GM18907 (cell line): ENCODE measurements around the gene CCSER2.
A peak's percentile ranks its signal among the peaks of the same experiment; 100 is the strongest.
"Not testable (repeated sequence)": the region's sequence is repeated elsewhere in the genome, so short reads cannot be mapped to it uniquely, and the experiment has no call there.

Experiments
- ATAC-seq: cut with Tn5 transposase; IDR thresholded peaks from one replicate; pipeline ENCODE4 v1.9.1; 2021; ENCODE audit warnings: mild to moderate bottlenecking, moderate library complexity; ENCODE audit not compliant: unreplicated experiment

CCSER2 gene

DNA sequence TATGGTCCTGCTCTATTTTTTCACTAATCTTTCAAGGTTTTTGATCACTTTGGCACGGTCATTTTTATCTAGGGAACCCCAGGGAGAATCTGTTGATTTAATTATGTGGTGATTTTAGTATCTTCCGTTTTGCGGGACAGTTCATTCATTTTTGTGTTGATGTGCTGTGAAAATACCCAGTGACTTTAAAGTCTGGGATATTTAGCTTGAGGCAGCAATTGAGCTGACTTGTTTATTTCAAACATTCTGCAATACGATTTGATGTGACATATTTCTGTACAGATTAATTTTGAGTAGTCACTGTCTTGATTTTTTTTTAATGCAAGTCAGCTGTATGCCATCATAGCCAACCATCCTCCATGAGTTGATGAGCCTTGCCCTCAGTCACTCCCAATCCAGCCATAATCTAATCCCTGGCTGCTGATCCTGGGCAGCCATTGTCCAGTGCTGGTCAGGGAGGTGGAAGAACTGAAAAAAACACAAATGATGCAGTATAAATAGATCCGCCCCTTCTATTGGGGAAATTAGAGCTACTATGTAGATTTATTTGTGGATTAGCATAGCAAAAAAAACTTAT lies 183.4 kb downstream of the CCSER2 start:
- no peak for ATAC-seq

DNA sequence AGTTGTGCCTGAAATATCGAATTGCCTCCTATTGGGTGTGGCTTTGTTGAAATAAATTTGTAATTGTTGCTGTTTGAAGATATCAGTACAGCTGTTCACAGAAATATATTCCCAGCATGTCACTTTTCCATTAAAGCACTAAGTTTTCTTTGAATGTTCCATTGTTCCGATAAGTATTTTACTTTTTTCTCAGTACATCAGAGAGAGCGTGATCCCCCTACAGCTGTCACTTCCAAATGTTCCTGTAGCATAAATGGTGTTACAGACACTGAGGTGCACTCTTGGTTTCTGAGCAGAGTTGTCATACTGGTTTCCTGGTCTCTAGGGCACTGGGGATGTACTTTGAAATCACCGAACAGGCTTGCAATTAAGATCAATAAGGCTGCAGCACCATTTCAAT lies 189.2 kb downstream of the CCSER2 start:
- ATAC-seq: no peak

- no peak for ATAC-seq
Measured at GRCh38 chr10:84519235-84519634, 190.8 kb downstream of the CCSER2 start.

DNA sequence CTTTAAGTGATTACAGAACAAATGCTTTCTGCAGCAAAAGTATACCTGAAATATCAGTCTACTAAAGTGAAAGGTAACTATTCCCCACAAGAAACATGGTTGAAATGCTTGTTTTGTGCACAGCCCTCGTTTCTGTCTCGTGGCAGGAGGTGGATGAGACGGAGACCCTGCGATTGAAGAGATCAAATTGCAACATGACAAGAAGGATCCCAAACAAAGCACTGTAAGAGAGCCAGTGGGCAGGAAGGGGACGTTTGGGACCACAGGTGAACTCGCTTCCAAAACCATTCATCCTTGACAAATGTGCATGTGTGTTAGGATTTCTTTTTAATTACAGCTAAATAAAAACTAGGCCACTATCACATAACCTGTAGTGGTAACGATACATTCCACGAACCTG lies 192.6 kb downstream of the CCSER2 start:
- ATAC-seq: no peak

DNA sequence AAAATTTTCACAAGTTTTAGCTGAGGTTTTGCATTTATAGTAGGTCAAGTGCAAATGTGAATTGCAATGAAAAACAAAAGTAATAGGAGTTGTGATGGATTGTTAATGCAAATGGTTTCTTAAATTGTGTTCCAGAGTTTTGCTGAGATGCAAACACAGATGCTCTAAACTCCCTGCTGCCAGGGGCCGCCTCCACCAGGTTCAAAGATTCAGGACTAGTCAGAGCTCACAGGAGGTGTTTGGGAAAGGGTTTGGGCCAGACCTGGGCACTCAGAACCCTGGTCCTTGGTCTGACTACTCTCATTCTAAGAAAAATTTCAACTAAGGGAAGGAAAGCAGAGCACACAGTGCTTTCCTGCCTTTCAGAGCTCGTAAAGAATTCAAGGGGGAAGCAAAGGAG lies 193.1 kb downstream of the CCSER2 start:
- ATAC-seq: no peak

- no peak for ATAC-seq
Measured at GRCh38 chr10:84522612-84523462, 194.4 kb downstream of the CCSER2 start.

DNA sequence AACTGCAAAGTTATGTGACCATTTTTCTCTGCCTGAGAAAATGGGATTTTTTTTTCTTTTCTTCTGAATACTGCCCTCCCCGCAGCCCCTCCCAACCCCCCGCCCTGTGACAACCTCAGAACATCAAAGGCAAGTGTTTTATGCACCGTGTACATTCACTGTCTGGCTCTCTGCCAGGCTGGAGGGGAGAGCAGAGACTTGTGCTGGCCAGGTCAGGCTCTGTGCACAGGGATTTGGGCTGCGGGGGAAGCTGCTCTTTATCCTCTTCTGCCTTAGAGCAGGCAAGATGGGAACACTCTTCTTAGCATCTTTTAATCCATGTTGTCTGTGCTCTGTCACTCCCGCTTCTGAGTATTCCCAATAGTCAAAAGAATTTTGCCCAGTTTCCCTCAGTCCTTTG lies 195.1 kb downstream of the CCSER2 start:
- no peak for ATAC-seq

- ATAC-seq: no peak
Measured at GRCh38 chr10:84524435-84524834, 196.0 kb downstream of the CCSER2 start.

DNA sequence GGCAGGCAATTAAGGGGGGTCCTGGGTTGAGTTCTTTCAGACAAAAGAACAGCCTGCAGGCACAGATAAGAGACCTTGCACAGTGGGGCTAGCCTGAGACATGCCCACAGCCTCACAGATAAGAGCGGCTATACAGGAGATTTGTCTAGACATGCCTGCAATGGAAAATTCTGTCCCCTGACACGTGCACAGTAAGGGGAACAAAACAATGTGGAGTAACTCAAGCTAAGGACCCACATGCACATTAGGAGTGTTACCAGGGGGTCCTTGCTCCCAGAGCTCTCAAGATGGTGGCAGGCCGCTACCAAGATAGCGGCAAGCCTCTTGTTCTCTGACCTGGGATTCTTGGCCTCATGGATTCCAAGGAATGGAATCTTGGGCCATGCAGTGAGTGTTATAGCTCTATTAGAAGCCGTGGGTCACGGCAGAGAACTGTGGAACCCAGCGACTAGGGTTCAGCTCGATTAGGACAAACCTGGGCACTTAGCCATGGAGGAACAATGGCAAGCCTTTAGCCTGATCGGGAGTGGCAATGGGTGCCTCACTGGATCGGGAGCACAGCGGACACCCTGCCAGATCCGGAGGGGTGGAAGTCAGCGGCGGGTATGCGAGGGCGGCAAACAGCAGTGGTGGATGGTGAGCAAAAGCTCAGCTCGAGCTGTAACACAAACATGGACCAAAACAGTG lies 196.9 kb downstream of the CCSER2 start:
- ATAC-seq: no peak

GRCh38 chr10:84525807-84526182 lies 197.4 kb downstream of the CCSER2 start:
- not testable (repeated sequence) for ATAC-seq

- not testable (repeated sequence) for ATAC-seq
Measured at GRCh38 chr10:84527386-84527785, 199.0 kb downstream of the CCSER2 start.

- not testable (repeated sequence) for ATAC-seq
Measured at GRCh38 chr10:84528526-84528925, 200.1 kb downstream of the CCSER2 start.

DNA sequence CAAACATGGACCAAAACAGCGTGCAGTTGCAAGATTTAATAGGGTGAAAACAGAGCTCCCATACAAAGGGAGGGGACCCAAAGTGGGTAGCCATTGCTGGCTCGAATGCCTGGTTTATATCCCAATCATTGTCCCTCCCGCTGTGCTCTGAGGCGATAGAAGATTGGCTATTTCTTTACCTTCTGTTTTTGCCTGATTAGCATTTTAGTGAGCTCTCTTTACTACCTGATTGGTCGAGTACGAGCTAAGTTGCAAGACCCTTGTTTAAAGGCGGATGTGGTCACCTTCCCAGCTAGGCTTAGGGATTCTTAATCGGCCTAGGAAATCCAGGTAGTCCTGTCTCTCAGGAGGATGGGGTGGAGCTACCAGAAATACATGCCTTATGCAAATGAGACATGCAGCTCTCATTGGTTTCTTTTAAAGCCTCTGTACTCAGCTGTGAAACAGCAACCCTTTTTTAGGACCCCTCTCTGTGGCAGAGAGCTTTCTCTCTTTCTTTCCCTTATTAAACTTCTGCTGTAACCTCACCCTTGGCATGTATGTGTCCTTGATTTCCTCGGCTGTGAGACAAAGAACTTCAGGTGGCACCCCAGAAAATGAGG lies 202.4 kb downstream of the CCSER2 start:
- ATAC-seq: no peak

GRCh38 chr10:84531396-84531795 lies 203.0 kb downstream of the CCSER2 start:
- ATAC-seq: no peak

GRCh38 chr10:84534168-84534567 lies 205.8 kb downstream of the CCSER2 start:
- ATAC-seq: no peak

- ATAC-seq: peak; percentile 72
Measured at GRCh38 chr10:84537447-84537931, 209.1 kb downstream of the CCSER2 start.

DNA sequence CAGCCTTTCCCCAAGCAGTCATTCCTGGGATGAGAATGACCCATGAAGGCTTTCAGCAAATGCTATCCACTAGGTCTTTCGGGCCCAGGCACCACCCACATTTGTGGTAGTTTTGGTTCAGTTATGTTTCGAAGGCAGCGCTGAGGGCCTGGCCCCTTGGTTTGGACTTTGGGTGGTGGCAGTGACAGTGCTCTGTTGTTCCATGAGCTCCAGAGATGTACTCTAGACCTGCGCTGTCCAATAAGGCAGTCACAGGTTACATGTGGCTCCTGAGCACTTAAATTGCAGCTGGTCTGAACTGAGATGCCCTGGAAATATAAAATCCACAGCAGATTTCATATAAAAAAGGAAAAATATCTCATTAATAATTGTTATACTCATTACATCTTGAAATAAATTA lies 209.6 kb downstream of the CCSER2 start:
- ATAC-seq: no peak

DNA sequence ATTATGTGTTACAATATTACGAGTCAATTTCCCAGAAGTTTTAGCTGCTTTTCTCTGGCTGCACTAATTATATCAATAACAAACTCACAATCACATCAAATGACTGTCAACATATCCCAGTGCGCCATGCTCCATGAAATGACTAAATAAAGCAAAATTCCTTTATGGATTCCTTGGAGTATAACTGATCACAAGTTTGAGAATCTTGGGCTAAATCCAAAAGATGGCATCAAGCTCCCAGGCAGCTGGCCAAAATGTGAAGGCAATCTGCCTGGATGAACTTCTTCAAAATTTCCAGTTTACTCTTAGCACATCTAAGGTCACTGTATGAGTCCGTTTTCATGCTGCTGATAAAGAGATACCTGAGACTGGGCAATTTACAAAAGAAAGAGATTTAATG lies 210.8 kb downstream of the CCSER2 start:
- no peak for ATAC-seq

GRCh38 chr10:84540022-84540616 lies 211.7 kb downstream of the CCSER2 start:
- peak; percentile 15 for ATAC-seq

GRCh38 chr10:84540617-84541288 lies 212.4 kb downstream of the CCSER2 start:
- ATAC-seq: peak; percentile 90

- ATAC-seq: no peak
Measured at GRCh38 chr10:84541289-84541637, 212.9 kb downstream of the CCSER2 start.
